GM19239 (cell line): ENCODE data around the gene LMX1B.
"Not testable (repeated sequence)": the region's sequence is repeated elsewhere in the genome, so short reads cannot be mapped to it uniquely, and the experiment has no call there.

ENCODE experiments used
- DNase-seq: peaks from one replicate; pipeline ENCODE4 v3.0.0; 2011; ENCODE audit warnings: low spot score; ENCODE audit not compliant: insufficient read length
- FAIRE-seq: peaks from 2 replicates; lab custom pipeline; 2011; peaks lifted over from hg19 to GRCh38; lab: Jason Lieb, UNC

LMX1B gene

GRCh38 chr9:126650404-126651341 is 36.9 kb downstream of the LMX1B start:
- DNase-seq (no peak), FAIRE-seq (no peak)

- FAIRE-seq (no peak), DNase-seq (no peak)
Measured at GRCh38 chr9:126652140-126652582, 38.4 kb downstream of the LMX1B start.

- DNase-seq: no peak
- no peak for FAIRE-seq
Measured at GRCh38 chr9:126654124-126654523, 40.4 kb downstream of the LMX1B start.

DNA sequence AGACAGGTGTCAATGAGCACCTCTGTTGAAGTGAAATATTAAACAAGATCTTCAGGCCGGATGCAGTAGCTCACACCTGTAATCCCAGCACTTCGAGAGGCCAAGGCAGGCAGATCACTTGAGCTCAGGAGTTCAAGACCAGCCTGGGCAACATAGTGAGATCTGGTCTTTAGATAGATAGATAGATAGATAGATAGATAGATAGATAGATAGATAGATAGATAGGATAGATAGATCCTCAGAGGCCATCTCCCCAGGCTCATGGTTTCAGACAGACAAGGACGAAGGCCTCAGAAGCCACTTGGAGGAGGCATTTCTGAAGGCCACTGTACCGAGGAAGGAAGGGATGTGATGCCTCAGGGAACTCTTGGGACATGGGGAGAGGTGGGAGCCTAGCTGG is 42.5 kb downstream of the LMX1B start:
- FAIRE-seq, DNase-seq: not testable (repeated sequence)

DNA sequence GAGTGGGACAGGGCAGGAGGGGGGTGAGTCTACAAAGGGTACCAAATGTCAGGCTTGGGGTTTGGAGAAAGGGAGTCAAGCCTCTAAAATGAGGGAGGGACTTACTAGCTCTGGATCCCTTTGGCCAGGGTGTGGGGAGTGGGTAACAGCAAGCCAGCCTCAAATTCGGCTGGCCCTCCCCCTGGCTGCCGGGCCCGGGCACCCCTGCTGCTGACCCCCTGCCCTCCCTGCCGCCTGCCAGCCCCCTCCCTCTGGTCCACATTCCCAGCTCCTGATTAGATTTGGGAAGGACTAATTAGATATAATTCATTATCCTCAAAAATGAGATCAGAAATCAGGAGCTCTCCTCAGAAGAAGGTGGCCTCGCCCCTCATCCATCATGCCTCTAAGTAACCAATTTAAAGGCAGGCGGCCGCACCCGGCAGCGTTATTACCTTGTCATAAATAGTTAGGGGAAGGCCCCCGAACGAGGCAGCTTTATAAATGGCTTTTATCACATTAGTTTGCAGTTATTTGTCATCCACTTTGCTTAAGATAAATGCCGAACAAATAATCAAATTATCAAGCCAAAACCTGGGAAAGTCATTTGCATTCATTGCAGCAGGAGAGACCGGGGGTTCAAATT is 44.6 kb downstream of the LMX1B start:
- FAIRE-seq: no peak

GRCh38 chr9:126658956-126659555 is 45.3 kb downstream of the LMX1B start:
- no peak for FAIRE-seq
- no peak for DNase-seq

More for the DNA sequence above, 44.6 kb downstream of the LMX1B start:
- DNase-seq: no peak

DNA sequence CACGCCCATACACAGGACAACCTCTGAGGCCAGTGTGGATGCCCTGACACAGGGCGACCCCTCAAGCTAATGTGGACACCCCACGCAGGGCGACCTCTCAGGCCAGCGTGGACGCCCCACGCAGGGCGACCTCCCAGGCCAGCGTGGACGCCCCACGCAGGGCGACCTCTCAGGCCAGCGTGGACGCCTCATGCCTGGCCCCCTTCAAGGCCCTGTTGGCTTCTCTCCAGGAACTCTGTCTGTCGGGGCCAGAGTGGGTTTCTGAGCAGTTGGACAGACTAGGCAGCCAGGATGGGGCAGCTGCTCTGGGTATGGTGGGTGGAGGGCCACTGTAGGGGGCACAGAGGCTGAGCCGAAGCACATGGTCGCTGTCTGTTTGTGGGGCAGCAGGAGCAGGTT is 47.4 kb downstream of the LMX1B start:
- FAIRE-seq (no peak), DNase-seq (no peak)

DNA sequence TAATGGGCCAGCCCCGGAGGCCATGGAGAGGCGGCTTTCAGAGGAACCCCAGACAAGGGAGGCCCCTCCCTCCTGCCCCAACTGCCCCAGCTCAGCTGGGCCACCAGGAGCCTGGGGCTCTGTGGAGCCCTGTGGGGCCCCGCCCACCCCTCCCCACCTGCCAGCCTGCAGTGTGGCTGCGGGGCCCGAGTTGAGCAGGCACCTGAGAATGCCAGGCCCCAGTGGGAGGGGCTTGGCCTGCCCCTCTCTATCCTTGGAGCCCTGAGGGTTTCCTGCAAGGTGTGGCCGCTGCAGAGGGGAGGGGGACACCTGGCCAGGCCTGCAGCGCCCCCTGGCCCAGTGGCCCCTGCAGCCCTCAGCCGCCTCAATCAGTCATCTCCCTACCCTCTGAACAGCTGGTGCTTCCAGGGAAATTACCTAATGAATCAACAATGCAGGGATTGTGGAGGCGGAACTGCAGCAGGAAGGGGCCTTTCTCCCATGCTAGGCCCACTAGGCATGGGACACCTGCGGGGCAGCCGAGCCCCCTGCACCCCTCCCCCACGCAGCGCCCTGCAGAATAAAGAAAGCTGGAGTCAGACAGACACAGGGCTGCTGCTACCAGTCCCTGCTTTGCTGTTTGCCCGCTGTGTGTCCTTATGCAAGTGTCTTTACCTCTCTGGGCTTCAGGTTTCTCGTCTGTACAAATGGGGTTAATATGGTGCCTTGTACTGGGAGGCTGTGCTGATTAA is 48.0 kb downstream of the LMX1B start:
- FAIRE-seq (no peak), DNase-seq (no peak)

DNA sequence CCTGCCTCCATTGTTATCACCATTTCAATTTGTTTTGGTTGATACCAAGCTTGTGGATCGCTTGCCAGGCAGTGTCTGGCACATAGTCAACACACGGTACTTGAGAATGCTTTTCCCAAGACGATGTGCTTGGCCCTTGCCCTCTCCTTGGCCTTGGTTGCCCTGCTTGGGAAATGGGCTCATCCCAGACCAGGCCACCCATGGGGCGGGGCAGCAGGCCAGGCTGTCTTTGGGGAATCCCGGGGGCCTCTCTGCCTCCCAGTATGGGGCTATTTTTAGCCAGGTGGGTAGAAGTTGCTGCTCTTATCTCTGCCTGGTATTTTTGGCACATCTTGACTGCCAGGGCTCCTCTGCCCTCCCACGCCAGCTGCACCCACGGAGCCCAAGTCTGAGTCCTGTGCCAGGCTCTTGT is 49.9 kb downstream of the LMX1B start:
- FAIRE-seq (no peak), DNase-seq (no peak)

DNA sequence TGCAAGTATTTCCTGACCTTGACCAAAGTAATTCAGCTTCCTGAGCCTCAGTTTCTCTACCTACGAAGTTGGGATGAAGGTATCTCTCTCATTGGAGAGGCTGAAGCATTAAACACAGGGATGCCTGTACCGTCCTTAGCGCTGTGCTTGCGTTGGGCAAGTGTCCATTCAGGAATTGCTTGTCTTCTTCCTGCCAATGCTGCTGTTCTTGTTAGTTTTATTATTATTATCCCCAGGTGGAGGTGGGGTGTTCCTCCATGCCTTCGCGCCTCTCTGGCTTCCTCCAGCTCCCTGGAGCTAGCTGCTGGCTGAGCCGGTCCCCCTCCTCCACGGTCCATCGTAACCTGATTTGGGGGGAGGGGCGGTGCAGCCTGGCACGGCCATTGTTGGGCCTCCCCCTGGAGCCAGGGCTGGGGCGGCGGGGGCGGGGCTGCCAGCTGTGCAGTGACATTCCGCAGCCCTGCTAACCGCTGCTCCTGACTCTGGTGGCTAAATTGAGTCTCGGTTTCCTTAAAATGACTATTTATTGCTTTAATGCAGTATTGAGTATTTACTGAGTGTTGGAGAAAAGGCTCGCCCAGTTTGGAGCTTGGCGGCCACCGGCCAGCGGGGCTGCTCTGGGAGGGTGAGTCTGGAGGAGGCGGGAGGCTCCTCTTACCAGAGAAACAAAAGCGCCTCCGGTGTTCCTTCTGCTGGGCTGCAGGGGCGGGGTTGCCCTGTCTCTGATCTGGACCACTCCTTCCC is 51.3 kb downstream of the LMX1B start:
- no peak for DNase-seq
- FAIRE-seq: no peak

DNA sequence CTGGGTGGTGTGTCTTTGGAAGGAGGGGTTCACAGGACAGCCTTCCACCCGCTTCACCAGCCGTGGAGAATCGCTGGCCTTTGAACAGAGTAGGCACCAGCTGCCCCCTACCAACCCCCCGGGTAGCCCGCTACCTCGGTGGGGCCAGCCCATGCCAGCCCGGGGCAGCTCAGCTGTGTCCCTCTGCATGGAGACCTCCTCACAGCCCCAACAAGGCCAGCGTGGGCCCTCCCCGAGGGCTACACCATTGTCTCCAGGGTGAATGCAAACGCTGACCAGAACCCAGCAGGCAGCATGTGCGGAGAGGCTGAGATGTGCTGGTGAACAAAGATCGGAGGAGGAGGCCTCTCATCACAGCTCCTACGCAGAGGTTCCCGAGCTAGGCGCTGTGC is 51.9 kb downstream of the LMX1B start:
- DNase-seq (no peak), FAIRE-seq (no peak)

DNA sequence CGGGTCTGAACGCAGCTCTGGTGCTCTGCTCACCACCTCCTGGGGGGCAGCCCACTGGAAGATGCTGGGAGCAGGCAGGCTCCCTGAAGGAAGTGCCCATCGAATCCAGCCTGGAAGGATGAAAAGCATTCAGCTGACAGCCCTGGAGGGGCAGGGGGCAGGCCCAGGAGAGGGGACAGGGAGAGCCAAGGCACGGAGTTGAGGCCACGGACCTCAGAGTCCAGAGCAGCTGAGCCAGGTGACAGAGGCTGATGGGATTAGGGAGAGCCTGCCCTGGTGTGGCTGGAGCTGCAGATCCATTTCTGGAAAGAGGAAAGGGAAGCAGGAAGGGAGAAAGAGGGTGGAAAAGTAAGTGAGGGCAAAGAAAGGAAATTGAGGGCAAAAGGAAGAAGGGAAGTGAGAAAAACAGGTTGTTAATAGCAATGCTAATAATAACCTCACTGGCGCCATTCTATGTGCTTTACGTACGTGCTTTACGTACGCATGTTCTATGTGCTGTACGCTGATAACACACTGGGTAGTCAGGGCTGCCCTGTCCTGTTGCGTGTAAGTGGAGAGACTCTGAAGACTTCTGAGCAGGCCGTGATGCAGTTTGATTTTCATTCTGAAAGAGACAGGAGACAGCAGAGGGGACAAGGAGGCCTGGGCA is 52.6 kb downstream of the LMX1B start:
- no peak for FAIRE-seq
- DNase-seq: no peak

- no peak for DNase-seq
- no peak for FAIRE-seq
Measured at GRCh38 chr9:126667190-126668055, 53.7 kb downstream of the LMX1B start.

DNA sequence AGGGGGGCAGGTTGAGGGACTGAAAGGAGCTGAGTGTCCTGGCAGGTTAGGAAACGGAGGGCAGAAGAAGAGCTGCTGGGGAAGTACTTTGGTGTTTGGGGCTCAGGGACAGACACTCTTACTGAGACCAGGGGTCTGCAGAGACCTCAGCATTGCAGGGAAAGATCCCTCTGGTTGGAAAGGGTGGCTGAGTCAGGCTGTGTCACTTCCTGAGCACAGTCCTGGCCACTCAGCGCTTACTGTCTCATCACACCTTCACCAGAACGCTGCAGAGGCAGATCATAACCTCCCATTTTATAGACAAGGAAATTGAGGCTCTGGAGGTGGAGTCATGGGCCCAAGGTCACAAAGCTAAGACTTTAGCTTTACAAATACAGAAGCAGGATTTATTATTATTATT is 54.3 kb downstream of the LMX1B start:
- no peak for FAIRE-seq
- DNase-seq: no peak

GRCh38 chr9:126669108-126669507 is 55.4 kb downstream of the LMX1B start:
- DNase-seq: no peak
- FAIRE-seq: no peak

DNA sequence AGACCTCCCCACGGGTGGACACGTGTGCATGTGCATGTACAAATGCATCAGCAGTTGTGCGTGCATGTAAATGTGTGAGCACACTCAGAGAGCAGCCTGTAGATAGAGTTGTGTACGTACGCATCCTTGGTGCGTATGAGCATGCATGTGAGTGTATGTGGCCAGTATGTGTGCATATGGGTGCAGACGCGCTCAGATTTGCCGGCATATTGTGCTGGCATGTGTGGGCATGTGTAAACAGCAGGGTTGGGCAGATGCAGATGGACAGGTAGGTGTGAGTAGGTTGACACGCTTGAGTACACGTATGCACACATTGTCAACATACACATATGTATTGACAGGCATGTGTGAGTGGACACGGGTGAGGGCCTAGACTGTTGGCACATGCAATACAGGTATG is 56.5 kb downstream of the LMX1B start:
- no peak for FAIRE-seq
- DNase-seq: no peak

- FAIRE-seq: no peak
- DNase-seq: no peak
Measured at GRCh38 chr9:126671381-126671831, 57.7 kb downstream of the LMX1B start.

- no peak for DNase-seq
- no peak for FAIRE-seq
Measured at GRCh38 chr9:126671983-126672382, 58.3 kb downstream of the LMX1B start.
